ENCODE data around the gene TMEM45B.

DNA sequence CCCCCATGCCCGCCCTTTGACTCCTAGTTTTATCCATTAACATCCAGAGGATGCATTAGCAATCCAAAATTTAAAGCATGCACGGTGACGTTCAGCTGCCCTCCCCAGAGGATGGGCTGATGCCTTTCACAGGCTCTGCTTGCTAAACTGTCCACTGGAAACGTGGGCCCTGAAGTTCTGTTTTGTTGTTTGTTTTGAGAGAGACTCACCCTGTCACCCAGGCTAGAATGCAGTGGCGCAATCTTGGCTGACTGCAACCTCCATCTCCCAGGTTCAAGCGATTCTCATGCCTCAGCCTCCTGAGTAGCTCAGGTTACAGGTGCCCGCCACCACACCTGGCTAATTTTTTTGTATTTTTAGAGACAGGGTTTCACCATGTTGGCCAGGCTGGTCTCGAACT, 40.4 kb downstream of the TMEM45B start:
- TF ChIP-seq, protein P1, sequence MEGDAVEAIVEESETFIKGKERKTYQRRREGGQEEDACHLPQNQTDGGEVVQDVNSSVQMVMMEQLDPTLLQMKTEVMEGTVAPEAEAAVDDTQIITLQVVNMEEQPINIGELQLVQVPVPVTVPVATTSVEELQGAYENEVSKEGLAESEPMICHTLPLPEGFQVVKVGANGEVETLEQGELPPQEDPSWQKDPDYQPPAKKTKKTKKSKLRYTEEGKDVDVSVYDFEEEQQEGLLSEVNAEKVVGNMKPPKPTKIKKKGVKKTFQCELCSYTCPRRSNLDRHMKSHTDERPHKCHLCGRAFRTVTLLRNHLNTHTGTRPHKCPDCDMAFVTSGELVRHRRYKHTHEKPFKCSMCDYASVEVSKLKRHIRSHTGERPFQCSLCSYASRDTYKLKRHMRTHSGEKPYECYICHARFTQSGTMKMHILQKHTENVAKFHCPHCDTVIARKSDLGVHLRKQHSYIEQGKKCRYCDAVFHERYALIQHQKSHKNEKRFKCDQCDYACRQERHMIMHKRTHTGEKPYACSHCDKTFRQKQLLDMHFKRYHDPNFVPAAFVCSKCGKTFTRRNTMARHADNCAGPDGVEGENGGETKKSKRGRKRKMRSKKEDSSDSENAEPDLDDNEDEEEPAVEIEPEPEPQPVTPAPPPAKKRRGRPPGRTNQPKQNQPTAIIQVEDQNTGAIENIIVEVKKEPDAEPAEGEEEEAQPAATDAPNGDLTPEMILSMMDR (IDR thresholded peaks at IDR 0.05): no peak
- no peak for TF ChIP-seq POLR2A (IDR thresholded peaks at IDR 0.05)
